Activated CD4-positive, alpha-beta T cell treated with anti-CD3 and anti-CD28 coated beads, Interleukin-2, amount 50 U/mL, for 1 hour (primary cell): ENCODE data around the gene POTEJ.
"Not testable (repeated sequence)": the region's sequence is repeated elsewhere in the genome, so short reads cannot be mapped to it uniquely, and the experiment has no call there.

ENCODE experiments used
- DNase-seq: peaks from one replicate; pipeline ENCODE4 v3.0.0-alpha.2; 2020

POTEJ gene

GRCh38 chr2:130608276-130609001 is 2.8 kb upstream of the POTEJ start:
- not testable (repeated sequence) for DNase-seq

- not testable (repeated sequence) for DNase-seq
These were observed 2.0 kb upstream of the POTEJ start for GRCh38 chr2:130609002-130609920.

DNA sequence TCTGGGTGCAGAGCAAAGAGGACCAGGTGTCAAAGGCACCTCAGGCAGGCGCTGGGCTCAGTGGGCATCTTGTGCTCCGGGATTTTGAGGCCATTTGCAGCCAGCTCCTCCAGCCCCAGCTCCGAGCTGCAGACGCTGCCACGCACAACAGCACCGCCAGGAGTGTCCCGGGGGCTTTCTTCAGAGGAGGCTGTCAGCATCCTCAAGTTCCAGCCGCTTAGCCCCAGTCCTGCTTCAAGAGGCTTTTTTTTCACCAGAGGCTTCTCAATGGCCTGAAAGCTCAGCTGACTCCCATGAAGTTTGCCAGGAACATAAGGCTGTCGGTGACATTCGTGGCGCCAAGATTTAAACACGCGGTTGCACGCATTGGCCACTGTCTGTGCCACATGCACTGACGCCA is 754 bp upstream of the POTEJ start:
- DNase-seq: not testable (repeated sequence)

DNA sequence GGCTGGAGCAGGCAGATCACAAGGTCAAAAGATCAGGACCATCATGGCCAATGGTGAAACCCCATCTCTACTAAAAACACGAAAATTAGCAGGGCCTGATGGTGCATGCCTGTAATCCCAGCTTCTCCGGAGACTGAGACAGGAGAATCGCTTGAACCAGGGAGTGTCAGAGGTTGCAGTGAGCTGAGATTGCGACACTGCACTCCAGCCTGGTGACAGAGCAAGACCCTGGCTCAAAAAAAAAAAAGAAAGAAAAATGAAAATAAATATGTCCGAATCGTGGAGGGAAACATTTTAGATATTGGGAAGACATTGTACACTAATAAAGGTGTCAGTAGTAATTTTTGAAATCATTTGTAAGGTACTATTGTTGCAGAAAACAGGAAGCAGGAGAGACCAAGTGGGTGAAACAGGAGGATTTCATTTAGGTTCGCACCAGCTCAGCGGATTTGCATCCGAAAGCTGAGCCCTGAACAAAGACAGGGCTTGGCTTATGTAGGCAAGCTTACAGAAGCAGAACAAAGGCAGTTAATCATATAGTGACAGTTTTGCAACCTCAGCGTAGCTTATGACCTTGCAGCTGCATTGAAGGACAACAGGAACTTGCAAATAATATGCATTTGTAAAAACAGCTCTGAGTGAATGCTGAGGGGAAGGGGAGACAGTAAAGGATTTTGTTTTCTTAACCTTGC is 17.7 kb downstream of the POTEJ start:
- DNase-seq: not testable (repeated sequence)

DNA sequence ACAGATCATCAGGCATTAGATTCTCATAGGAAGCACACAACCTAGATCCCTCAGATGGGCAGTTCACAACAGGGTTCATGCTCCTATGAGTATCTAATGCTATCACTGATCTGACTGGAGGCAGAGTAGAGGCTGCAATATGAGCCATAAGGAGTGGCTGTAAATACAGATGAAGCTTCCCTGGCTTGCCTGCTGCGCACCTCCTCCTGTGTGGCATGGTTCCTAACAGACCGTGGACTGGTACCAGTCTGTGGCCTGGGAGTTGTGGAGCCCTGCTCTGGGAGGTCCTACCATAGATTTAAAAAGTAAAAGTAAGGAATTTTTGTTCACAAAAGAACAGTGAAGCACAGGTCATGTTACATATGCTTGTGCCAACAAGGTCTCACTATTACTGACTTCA is 27.7 kb downstream of the POTEJ start:
- DNase-seq: not testable (repeated sequence)

DNA sequence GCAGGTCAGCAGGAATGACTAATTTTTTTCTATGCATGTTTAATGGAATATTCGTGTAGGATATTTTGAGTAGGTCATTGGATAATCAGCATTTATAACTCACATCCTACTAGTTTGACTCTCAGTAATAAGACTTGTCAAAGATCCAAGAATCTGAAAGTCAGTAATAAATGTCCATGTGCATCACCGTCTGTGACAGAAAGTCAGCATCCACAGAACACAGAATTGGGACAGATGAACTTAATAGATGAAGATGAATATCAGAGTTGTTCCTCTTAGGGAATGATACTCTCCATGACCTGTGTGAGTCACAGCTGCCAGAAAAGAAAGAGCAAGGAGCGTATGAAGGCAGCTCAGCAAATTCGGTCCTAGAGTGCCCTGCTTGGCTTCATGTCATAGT is 30.4 kb downstream of the POTEJ start:
- DNase-seq: not testable (repeated sequence)

GRCh38 chr2:130649285-130649684 is 38.0 kb downstream of the POTEJ start:
- not testable (repeated sequence) for DNase-seq

DNA sequence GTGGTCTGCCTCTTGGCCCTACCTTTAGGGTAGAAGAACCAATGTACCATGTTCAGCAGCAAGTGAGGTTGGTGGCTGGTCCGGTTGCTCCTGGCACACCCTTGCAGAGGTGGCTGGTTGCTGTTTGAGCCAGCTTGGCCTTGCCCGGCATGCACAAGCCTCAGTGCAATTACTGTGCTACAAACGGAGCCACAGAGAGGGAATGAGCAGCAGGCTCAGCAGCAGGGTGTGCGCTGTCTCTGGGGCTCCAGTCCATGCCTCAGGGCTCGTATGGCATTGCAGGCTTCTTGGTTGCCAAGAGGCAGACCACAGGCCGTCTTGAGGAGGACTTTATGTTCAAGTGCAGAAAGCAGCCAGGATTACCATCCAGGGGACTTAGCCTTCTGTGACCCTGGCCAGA is 53.3 kb downstream of the POTEJ start:
- DNase-seq: not testable (repeated sequence)

- DNase-seq: not testable (repeated sequence)
These were observed 54.4 kb downstream of the POTEJ start for GRCh38 chr2:130665596-130665995.

- DNase-seq: not testable (repeated sequence)
These were observed 56.3 kb downstream of the POTEJ start for GRCh38 chr2:130667516-130667915.

DNA sequence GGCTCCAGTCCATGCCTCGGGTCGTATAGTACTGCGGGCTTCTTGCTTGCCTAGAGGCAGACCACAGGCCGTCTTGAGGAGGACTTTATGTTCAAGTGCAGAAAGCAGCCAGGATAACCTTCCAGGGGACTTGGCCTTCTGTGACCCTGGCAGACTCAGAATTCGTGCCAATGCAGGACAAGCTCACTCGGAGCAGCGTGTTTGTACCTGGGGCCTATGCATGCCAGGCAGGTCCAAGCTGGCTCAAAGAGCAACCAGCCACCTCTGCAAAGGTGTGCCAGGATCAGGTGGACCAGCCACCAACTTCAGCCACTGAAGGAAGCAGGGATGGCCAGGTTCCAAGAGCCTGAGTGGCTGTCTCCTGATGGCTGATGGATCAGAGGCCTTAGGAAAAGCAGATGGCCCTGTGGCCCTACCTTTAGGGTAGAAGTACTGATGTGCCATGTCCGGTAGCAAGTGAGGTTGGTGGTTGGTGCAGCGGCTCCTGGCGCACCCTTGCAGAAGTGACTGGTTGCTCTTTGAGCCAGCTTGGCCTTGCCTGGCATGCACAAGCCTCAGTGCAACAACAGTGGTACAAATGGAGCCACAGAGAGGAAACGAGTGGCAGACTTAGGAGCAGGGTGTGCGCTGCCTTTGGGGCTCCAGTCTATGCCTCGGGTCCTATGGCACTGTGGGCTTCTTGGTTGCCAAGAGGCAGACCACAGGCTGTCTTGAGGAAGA is 58.9 kb downstream of the POTEJ start:
- not testable (repeated sequence) for DNase-seq

- not testable (repeated sequence) for DNase-seq
These were observed 81.0 kb downstream of the POTEJ start for GRCh38 chr2:130692041-130692770.

DNA sequence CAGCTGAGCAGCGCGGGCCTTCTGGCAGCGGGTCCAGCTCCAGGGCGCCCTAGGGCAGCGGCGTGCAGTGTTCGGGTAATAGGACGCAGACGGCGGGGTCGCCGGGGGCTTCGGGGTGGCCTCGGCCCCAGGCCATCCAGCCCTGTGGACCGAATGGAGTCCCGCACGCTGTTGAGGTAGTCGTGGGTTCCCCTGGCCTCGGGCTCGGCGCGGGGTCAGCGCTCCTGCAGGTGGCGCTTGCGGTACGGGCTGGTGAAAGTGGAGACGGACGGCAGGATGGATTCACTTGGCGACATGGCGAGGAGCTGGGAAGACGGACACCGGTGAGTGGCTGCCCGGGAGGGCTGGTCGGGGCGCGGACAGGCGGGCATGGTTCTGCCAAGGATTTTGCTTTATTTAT is 82.2 kb downstream of the POTEJ start:
- DNase-seq: not testable (repeated sequence)

DNA sequence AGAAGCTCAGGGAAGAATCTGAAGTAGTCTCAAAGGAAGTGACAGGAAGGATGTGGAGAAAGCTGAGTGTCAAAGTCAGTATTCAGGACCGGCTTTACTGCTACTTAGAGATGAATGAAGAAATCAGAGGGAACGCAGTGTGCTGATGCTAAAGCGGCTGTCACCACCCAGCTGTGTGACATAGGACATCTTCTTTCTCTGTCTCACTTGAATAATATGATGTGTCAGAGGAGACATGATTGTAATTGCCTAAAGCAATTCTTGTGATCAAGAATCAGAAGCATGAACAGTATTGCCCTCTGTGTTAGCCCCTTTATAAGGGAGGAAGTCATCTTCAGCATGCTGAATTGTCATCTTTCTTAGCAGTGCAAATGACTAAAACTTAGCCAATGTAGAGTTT is 92.0 kb downstream of the POTEJ start:
- DNase-seq: not testable (repeated sequence)
